GM12878 (cell line): ENCODE results near the gene APOO. TPM values are rescaled to one million over a fixed set of nuclear protein-coding genes. Genes with fewer than 3 reads are reported as not detected.
A peak's percentile ranks its signal among the peaks of the same experiment; 100 is the strongest.

ENCODE experiments used
- ATAC-seq: fragments of 200-7000 bp; cut with Tn5 transposase; 3 replicates; pipeline ENCODE4 v1.9.1; 2020; ENCODE audit warnings: mild to moderate bottlenecking, moderate library complexity
- BruUV-seq: library from RNA; stranded (reverse); fragments of 400-500 nt; replicated peaks from 2 replicates; lab custom pipeline; 2021; lab: Mats Ljungman, UMichigan
- CTCF ChIA-PET: fragments of 300-600 bp; sonication (Branson Sonifier 250); formaldehyde crosslinking; extraction: SDS; loops from one replicate; lab custom pipeline; 2021; ENCODE audit warnings: inconsistent platforms; lab: Yijun Ruan, JAX
- POLR2A ChIA-PET: fragments of 350-600 bp; formaldehyde crosslinking; extraction: SDS; loops from one replicate; lab custom pipeline; 2021; ENCODE audit warnings: inconsistent platforms; lab: Charles Lee
- RAD21 ChIA-PET: fragments of 300-600 bp; sonication (Branson Sonifier 250); formaldehyde crosslinking; loops from one replicate; lab custom pipeline; 2023; ENCODE audit warnings: antibody characterized with exemption; ENCODE audit not compliant: unreplicated experiment; lab: Charles Lee
- SMC1A ChIA-PET: fragments of 300-600 bp; sonication (Branson Sonifier 250); formaldehyde crosslinking; loops from one replicate; lab custom pipeline; 2023; ENCODE audit not compliant: unreplicated experiment, uncharacterized antibody; lab: Charles Lee
- DNase-seq: peaks from one replicate; pipeline ENCODE4 v3.0.0-alpha.2; 2011; ENCODE audit warnings: low read depth, low spot score
- FAIRE-seq: peaks from 3 replicates; lab custom pipeline; 2011; peaks lifted over from hg19 to GRCh38; lab: Jason Lieb, UNC
- H2AFZ ChIP-seq: 2 replicates; pipeline ENCODE4 v1.6.0; 2011; ENCODE audit warnings: low read depth, low read length, control low read depth; ENCODE audit not compliant: control insufficient read depth
- H3K27ac ChIP-seq: 2 replicates; pipeline ENCODE4 v1.5.1; 2011; ENCODE audit warnings: control low read depth; ENCODE audit not compliant: control insufficient read depth, insufficient read depth
- H3K27me3 ChIP-seq, 2 experiments: replicated peaks in 1 of 2; 2 replicates each; pipeline versions ENCODE4 v1.6.0 to v1.6.1; 2011; ENCODE audit warnings: low read length in 1 of 2; ENCODE audit not compliant: control insufficient read depth in 2 of 2, insufficient read depth in 2 of 2
- H3K36me3 ChIP-seq, 2 experiments: 2 replicates each; pipeline ENCODE4 v1.5.1; 2011; ENCODE audit warnings: low read length in 1 of 2; ENCODE audit not compliant: control insufficient read depth in 2 of 2, insufficient read depth in 2 of 2
- H3K4me1 ChIP-seq: 2 replicates; pipeline ENCODE4 v1.6.1; 2011; ENCODE audit warnings: mild to moderate bottlenecking, low read length, moderate library complexity, mixed read lengths; ENCODE audit not compliant: control insufficient read depth, insufficient read depth
- H3K4me2 ChIP-seq: 2 replicates; pipeline ENCODE4 v1.6.0; 2011; ENCODE audit warnings: control low read depth; ENCODE audit not compliant: control insufficient read depth, insufficient read depth
- H3K4me3 ChIP-seq: fragments of 200-600 bp; sonication (generic); 2 replicates; pipeline ENCODE4 v1.5.1; 2016
- H3K79me2 ChIP-seq: 2 replicates; pipeline ENCODE4 v1.6.0; 2011; ENCODE audit warnings: low read length; ENCODE audit not compliant: control insufficient read depth, insufficient read depth
- H3K9ac ChIP-seq: 2 replicates; pipeline ENCODE4 v1.8.0; 2011; ENCODE audit warnings: low read length, control low read depth, mixed read lengths; ENCODE audit not compliant: control insufficient read depth, insufficient read depth
- H3K9me3 ChIP-seq: replicated peaks from 3 replicates; pipeline ENCODE4 v1.5.1; 2011; ENCODE audit warnings: mild to moderate bottlenecking, low read length; ENCODE audit not compliant: control insufficient read depth, insufficient read depth
- H4K20me1 ChIP-seq: 2 replicates; pipeline ENCODE4 v1.6.0; 2011; ENCODE audit not compliant: control insufficient read depth, insufficient read depth
- E2F8 ChIP-seq: fragments of 450-650 bp; IDR thresholded peaks from 2 replicates; pipeline ENCODE4 v1.6.1; 2018; ENCODE audit warnings: mild to moderate bottlenecking, low read depth, moderate library complexity; ENCODE audit not compliant: partially characterized antibody
- IRF5 ChIP-seq: fragments of 450-650 bp; IDR thresholded peaks from 2 replicates; pipeline ENCODE4 v1.6.1; 2017; ENCODE audit warnings: borderline replicate concordance
- NR2C1 ChIP-seq: fragments of 450-650 bp; IDR thresholded peaks from 2 replicates; pipeline ENCODE4 v1.6.1; 2017; ENCODE audit warnings: antibody characterized with exemption, mild to moderate bottlenecking, moderate library complexity
- POLR2AphosphoS2 ChIP-seq: IDR thresholded peaks from 2 replicates; pipeline ENCODE4 v1.6.1; 2011; ENCODE audit warnings: low read depth, mild to moderate bottlenecking, low read length, improper control_type of control experiment, moderate library complexity
- SP1 ChIP-seq: IDR thresholded peaks from one replicate; pipeline ENCODE4 v1.6.1; 2011; ENCODE audit warnings: low read depth, low read length
- SPI1 ChIP-seq: IDR thresholded peaks from 2 replicates; pipeline ENCODE4 v1.6.1; 2011; ENCODE audit warnings: low read depth, mild to moderate bottlenecking, low read length, moderate library complexity, borderline replicate concordance; ENCODE audit not compliant: insufficient read depth
- ZNF384 ChIP-seq: IDR thresholded peaks from 2 replicates; pipeline ENCODE4 v1.6.1; 2012; ENCODE audit warnings: low read depth, mild to moderate bottlenecking, low read length, improper control_type of control experiment, borderline replicate concordance
- WGBS: methylation state at CpG from one replicate; pipeline ENCODE4 v1.1.6; 2016; ENCODE audit warnings: low lambda C conversion rate; ENCODE audit not compliant: insufficient replicate concordance, insufficient coverage; ENCODE audit errors: missing lambda C conversion rate; 5-methylcytosine and 5-hydroxymethylcytosine counted together
- in situ Hi-C: fragments of 300-500 bp; cut with MboI; formaldehyde crosslinking; loops from 9 replicates; pipeline ENCODE4 v1.14.3; 2018; ENCODE audit warnings: mixed read lengths
- intact Hi-C: fragments of 100-400 bp; cut with micrococcal nuclease; formaldehyde crosslinking; loops from one replicate; pipeline ENCODE4 v1.14.2; 2022; ENCODE audit not compliant: unreplicated experiment
- polyA plus RNA-seq, 11 experiments: library from polyadenylated mRNA; depleted of rRNA in 4 of 11; unstranded in 6 of 11; stranded (reverse) in 5 of 11; fragments of >200 nt; fragmentation: Nextera tagmentation in 4 of 11; fragmentation: Illumina TruSeq in 1 of 11; extraction: Ambion mirVana in 4 of 11; extraction: Trizol in 1 of 11; gene quantifications; 1 replicate in 1 of 11; 2 replicates in 10 of 11; pipeline versions ENCODE4 v1.2.1 to v1.2.3, GENCODE V29; 2011 to 2016; ENCODE audit warnings: inconsistent platforms in 2 of 11, missing spikeins in 2 of 11, low read depth in 1 of 11
- total RNA-seq, 4 experiments: library from RNA; depleted of rRNA in 3 of 4; stranded (reverse); fragments of >200 nt in 3 of 4; fragmentation: Illumina TruSeq in 1 of 4; extraction: Trizol in 1 of 4; gene quantifications; 2 replicates each; pipeline versions ENCODE4 v1.2.1 to v1.2.3, GENCODE V29; 2013 to 2021

APOO gene
- total and polyA plus RNA-seq, 10 of the 15 experiments (the other 5 are each of a cell fraction or from before 2014, with no cell fraction given), result 20.7 to 68.7 (median 35.5) TPM

- POLR2A ChIA-PET, result interaction anchor here (0.6 kb wide), 1 partner anchor 111 kb away, joined by 3 read pairs; no protein-coding TSS in a partner anchor
- in situ Hi-C loops, result no loop called here
- H3K9ac ChIP-seq, result no peak overlapping the region
Measured at GRCh38 chrX:23811108-23811651, 96.6 kb downstream of the APOO start.

More at GRCh38 chrX:23811108-23811651, 96.6 kb downstream of the APOO start:
- Histone ChIP-seq H4K20me1 (no peaks in the 10 kb centered on the region), H3K4me2 (peak overlapping the region; percentile 38; the same call in 1 of the 2 replicates), H3K27me3 (no peaks in the 10 kb centered on the region), H3K79me2 (no peaks in the 10 kb centered on the region), H3K36me3 (no peaks in the 10 kb centered on the region), H3K27ac (no peak overlapping the region), H3K4me3 (0 out of 2 replicates have a peak overlapping the region, but pooled peaks have one; percentile 50), H2AFZ (peak overlapping the region; percentile 54), H3K9me3 (no peaks in the 10 kb centered on the region), H3K4me1 (no peaks in the 10 kb centered on the region)
- DNase-seq (no peak), FAIRE-seq (no peak), ATAC-seq (no peak)
- ChIA-PET RAD21 (no interaction called here), CTCF (interaction anchor here (0.7 kb wide), 1 partner anchor 12 kb away, joined by 4 read pairs; no protein-coding TSS in a partner anchor), SMC1A (interaction anchor here (0.7 kb wide), 1 partner anchor 61 kb away, joined by 3 read pairs; no protein-coding TSS in a partner anchor)
- intact Hi-C loops, result no loop called here
- WGBS, result 37% methylated on average over 10 of the region's 10 CpGs
- TF ChIP-seq IRF5 (no peak), SP1 (no peak), ZNF384 (no peak; the same call in 1 of the 2 replicates), NR2C1 (no peak), POLR2AphosphoS2 (no peak), E2F8 (no peak), SPI1 (peak; percentile 59; the same call in 1 of the 2 replicates)
- BruUV-seq, result no TSS peak
